ENCODE measurements around the gene TUBA1A.
"Not testable (repeated sequence)": the region's sequence is repeated elsewhere in the genome, so short reads cannot be mapped to it uniquely, and the experiment has no call there.

Gene TUBA1A

DNA sequence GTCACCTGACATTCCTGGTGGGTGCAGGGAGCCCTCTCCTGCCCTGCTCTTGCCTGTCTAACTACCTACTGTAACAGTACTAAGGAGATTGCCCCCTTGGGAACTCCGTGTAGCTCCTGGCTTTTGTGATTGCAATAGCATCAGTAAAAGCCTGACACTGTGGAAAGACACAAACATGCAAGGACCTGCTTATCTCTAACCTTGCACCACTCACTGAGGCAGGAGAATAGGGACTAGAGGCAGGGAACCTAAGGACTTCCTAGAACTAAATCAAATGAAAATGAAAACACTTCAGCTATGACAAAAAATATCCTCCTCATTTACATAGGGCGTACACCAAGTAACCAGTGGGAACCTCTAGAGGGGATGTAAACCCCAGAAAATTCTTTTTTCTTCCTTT lies 28.5 kb downstream of the TUBA1A start:
- DNase-seq (ENCODE audit: low read depth in 3 of 3) = no peak

DNA sequence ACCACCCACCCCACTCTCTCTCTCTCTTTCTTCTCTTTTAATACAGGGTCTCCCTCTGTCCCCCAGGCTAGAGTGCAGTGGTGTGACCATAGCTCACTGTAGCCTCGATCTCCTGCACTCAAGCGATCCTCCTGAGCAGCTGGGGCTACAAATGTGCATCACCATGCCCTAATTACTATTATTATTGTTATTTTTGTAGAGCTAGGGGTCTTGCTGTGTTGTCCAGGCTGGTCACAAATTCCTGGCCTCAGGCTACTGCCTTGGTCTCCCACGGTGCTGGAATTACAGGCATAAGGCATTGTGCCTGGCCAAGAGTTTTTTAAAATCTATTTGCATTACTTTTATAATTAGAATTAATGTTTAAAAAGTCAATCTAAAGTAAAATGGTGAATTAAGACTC lies 34.7 kb downstream of the TUBA1A start:
- no peak for DNase-seq (ENCODE audit: low read depth in 3 of 3)

DNA sequence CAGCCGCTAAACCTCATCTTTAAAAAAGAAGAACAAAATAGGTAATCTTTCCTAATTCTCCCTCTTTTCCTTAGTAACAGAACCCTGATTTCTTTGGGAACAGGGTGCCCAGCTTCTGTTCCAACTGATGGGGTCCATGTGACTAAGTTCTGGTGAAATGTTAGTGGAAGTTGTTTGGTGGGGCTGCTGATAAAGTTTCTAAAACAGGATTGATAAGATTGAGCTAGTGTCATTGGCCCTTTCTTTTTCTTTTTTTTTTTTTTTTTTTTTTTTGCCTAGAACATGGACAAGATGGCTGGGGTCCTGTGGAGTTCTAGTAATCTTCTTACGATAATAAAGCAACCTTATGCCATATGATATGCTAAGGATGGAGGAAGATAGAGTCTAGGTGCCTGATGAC lies 41.5 kb downstream of the TUBA1A start:
- no peak for DNase-seq (ENCODE audit: low read depth in 3 of 3)

DNA sequence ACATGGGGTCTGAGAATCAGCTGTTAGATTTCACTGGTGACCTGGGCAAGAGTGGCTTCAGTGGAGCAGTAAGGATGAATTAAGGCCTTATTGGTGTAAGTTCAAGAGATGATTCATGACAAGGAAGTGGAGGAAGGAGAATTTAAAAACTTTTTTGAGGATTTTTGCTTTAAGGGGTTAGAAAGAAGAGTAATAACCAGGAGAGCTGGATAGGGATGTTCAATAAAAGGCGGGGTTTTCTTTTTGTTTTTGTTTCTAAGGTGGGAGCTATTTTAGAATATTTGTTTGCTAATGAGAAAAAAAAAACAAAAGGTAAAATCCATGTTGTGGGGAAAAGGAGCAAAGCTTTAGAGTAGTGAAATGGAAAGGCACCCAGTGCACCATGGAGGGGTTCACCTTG lies 42.5 kb downstream of the TUBA1A start:
- DNase-seq (ENCODE audit: low read depth in 3 of 3) = no peak

DNA sequence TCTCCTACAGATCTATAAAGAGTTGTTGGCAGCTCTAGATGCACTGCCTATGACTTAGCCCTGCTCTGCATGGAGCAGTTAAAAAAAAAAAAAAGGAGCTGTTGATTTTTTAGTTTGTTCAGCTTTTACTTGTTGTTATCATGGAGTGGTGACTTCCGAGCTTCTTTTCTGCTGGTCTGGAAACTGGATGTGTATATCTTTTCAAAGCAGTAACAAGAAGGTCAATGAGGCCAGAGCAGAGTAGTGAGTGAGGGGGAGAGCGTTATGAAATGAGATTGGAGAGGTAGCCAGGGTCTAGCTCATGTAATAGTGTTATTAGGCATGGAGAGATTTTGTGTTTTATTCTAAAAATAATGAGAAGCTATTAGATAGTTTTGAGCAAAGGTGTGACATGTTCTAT lies 44.5 kb downstream of the TUBA1A start:
- no peak for DNase-seq (ENCODE audit: low read depth in 3 of 3)

DNA sequence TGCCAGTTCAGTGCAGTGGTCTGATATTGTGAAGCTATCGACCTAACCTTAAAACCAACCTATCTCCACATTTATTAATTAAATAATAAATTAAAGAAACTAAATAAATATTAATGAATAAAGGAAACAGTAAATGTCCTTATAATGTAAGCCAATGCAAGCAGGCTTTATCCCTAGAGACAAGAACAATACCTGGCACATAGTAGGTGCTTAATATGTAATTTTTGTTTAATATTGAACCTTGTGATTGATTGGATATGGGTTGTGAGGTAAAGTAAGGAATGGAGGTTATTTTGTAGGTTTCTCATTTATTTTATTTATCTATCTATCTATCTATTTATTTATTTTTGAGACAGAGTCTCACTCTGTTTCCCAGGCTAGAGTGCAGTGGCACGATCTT lies 49.9 kb downstream of the TUBA1A start:
- DNase-seq (ENCODE audit: low read depth in 3 of 3) = no peak

DNA sequence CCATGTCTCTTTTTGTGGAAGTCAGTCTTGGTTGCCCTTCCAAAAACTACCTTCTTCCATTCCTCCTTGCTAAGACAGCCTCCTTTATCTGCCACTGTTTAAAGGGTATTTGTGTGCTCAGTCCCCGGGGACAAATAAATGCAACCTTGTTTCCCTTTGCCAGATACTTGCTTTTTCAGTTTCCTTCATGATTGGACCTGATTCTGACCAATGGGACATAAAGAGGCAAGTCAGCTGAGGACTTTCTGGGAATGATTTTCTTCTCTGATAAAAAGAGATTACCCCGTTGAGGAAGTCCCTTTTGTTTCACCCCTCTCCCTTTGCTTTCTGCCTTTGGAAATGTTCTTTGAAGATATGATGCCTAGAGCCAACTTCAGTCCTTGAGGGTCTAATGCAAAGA lies 50.3 kb downstream of the TUBA1A start:
- DNase-seq (ENCODE audit: low read depth in 3 of 3) = no peak

DNA sequence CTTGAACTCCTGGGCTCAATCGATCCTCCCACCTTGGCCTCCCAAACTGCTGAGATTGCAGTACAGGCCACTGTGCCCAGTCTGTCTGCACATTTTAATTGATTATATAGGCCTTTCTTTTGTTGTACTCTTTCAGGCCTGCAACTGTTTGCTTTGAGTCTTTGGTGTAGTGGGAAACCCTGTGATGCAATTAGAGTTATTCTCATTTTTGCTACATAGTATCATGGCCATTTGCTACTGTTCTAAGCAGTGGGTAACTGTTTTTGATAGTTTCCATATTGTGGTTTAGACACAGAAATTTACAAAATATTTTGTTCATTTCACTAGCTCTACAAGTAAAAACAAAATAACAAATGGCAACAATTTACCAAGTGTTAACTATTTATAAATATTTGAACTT lies 51.4 kb downstream of the TUBA1A start:
- DNase-seq (ENCODE audit: low read depth in 3 of 3) = no peak

DNA sequence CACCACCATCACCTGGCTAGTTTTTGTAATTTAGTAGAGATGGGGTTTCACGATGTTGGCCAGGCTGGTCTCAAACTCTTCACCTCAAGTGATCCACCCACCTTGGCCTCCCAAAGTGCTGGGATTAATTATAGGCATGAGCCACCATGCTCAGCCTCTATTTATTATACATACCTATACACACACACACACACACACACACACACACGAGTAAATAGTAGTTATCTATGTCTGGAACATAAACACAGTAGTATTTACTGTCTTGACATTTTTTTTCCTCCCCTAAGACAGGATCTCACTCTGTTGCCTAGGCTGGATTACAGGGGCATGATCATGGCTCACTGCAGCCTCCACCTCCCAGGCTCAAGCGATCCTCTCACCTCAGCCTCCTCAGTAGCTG lies 51.9 kb downstream of the TUBA1A start:
- DNase-seq (ENCODE audit: low read depth in 3 of 3) = not testable (repeated sequence)
